Measurements from ENCODE around the gene MALRD1.

Gene MALRD1

DNA sequence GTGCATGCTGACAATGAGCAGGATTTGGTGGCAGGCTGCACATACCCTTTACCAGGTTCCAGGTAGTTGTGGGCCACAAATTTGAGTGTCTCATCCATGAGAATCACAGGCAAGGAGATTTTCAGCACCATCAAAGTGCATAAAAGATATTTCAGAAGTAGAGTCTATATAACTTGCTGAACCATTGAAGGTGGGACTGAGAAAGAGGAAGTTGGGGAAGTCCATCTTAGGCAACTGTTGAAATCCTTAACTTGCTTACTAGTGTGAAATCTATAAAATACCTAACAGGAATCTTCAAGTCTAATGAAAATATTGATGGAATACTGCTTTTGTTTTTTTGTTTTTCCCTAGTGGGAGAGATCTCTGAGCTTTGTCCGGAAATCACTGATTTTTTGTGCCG, 442.6 kb downstream of the MALRD1 start:
- Histone ChIP-seq H3K27me3 (replicated peaks in 2 of 5; ENCODE audit: control insufficient read depth in 4 of 5, insufficient read depth in 5 of 5, low read length in 4 of 5) (no peaks in the 10 kb centered on the region), H3K9me3 (ENCODE audit: control extremely low read depth in 1 of 5, control insufficient read depth in 4 of 5, insufficient read depth in 2 of 5, low read depth in 1 of 5, low read length in 4 of 5) (peaks cover 0 to 3% (median 0%) of the 10 kb centered on the region in 5 experiments), H3K4me1 (ENCODE audit: control extremely low read depth in 1 of 4, control insufficient read depth in 4 of 4, insufficient read depth in 4 of 4, low read length in 3 of 4) (peaks cover 0 to 15% (median 2%) of the 10 kb centered on the region in 4 experiments), H3K36me3 (ENCODE audit: control insufficient read depth in 4 of 4, insufficient read depth in 4 of 4, low read length in 3 of 4) (peaks cover 0 to 4% (median 1%) of the 10 kb centered on the region in 4 experiments), H3K27ac (ENCODE audit: insufficient read depth in 1 of 2, low read depth in 1 of 2, low read length in 2 of 2, poor library complexity in 1 of 2, severe bottlenecking in 2 of 2) (no peak overlapping the region), H3K4me3 (ENCODE audit: control insufficient read depth in 1 of 7, extremely low read depth in 1 of 7, insufficient read depth in 4 of 7, low read depth in 2 of 7, low read length in 6 of 7) (peak overlapping the region in 1 of 7 experiments; percentile 33)
- ChIA-PET CTCF (no interaction called here), POLR2A (no interaction called here)
- DNase-seq, result peak; percentile 25 to 80 (median 77)
- 100% methylated on average over 2 of the region's 2 CpGs for WGBS (ENCODE audit: insufficient coverage)

DNA sequence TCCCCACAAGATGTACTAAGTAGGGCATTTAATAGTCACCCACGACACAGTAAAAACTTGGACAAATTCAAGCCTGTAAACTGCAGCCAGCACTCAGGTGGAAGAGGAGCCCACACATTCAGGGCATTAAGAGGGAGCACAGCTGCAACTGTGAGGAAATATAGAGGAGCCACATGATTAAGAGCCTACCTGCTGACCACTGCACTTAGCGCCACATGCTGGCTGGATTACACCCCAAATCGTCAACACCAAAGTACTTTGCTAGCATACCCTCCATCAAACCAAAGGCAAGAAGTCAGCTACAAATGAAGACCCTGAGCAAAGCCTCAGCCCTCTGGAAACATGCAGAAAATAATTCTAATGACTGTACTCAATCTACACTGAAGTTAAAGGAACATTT, 445.3 kb downstream of the MALRD1 start:
- Histone ChIP-seq H3K27me3 (replicated peaks in 2 of 5; ENCODE audit: control insufficient read depth in 4 of 5, insufficient read depth in 5 of 5, low read length in 4 of 5) (no peaks in the 10 kb centered on the region), H3K4me3 (ENCODE audit: control insufficient read depth in 1 of 7, extremely low read depth in 1 of 7, insufficient read depth in 4 of 7, low read depth in 2 of 7, low read length in 6 of 7) (no peak overlapping the region), H3K4me1 (ENCODE audit: control extremely low read depth in 1 of 4, control insufficient read depth in 4 of 4, insufficient read depth in 4 of 4, low read length in 3 of 4) (peaks cover 0 to 12% (median 1%) of the 10 kb centered on the region in 4 experiments), H3K9me3 (ENCODE audit: control extremely low read depth in 1 of 5, control insufficient read depth in 4 of 5, insufficient read depth in 2 of 5, low read depth in 1 of 5, low read length in 4 of 5) (peaks cover 0 to 3% (median 0%) of the 10 kb centered on the region in 5 experiments), H3K27ac (ENCODE audit: insufficient read depth in 1 of 2, low read depth in 1 of 2, low read length in 2 of 2, poor library complexity in 1 of 2, severe bottlenecking in 2 of 2) (no peak overlapping the region), H3K36me3 (ENCODE audit: control insufficient read depth in 4 of 4, insufficient read depth in 4 of 4, low read length in 3 of 4) (peaks cover 0 to 7% (median 2%) of the 10 kb centered on the region in 4 experiments)
- no peak for DNase-seq
- CTCF ChIA-PET, result no interaction called here
- WGBS (ENCODE audit: insufficient coverage), result 100% methylated on average over 2 of the region's 3 CpGs
- POLR2A ChIA-PET, result no interaction called here

DNA sequence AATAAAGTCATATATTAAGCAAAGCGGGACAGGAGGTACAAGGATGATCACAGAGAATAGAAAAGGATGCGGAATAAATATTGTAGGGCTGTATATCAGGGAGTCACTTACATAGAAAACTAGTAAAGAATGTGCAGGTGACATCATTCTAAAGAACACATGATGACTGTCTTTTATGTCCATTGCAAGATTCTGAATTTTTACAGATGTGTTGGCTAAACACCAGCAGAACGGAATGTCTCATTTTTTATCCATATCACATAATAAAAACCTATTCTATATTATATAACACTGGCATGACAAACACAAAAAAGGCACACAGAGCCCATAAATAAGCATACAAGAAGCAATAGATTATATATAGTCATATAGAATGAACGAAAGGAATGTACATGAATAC, 448.4 kb downstream of the MALRD1 start:
- ChIA-PET CTCF (no interaction called here), POLR2A (no interaction called here)
- H3K4me3 ChIP-seq (ENCODE audit: control insufficient read depth in 1 of 7, extremely low read depth in 1 of 7, insufficient read depth in 4 of 7, low read depth in 2 of 7, low read length in 6 of 7), result no peak overlapping the region
- DNase-seq, result no peak
- peaks cover 0 to 14% (median 2%) of the 10 kb centered on the region in 4 experiments for H3K36me3 ChIP-seq (ENCODE audit: control insufficient read depth in 4 of 4, insufficient read depth in 4 of 4, low read length in 3 of 4)
- whole genome bisulfite sequencing (ENCODE audit: insufficient coverage), result 100% methylated on average over 2 of the region's 4 CpGs
- no peaks in the 10 kb centered on the region for H3K27me3 ChIP-seq (replicated peaks in 2 of 5; ENCODE audit: control insufficient read depth in 4 of 5, insufficient read depth in 5 of 5, low read length in 4 of 5)
- no peak overlapping the region for H3K27ac ChIP-seq (ENCODE audit: insufficient read depth in 1 of 2, low read depth in 1 of 2, low read length in 2 of 2, poor library complexity in 1 of 2, severe bottlenecking in 2 of 2)
- no peaks in the 10 kb centered on the region for H3K4me1 ChIP-seq (ENCODE audit: control extremely low read depth in 1 of 4, control insufficient read depth in 4 of 4, insufficient read depth in 4 of 4, low read length in 3 of 4)
- H3K9me3 ChIP-seq (ENCODE audit: control extremely low read depth in 1 of 5, control insufficient read depth in 4 of 5, insufficient read depth in 2 of 5, low read depth in 1 of 5, low read length in 4 of 5), result peaks cover 0 to 3% (median 0%) of the 10 kb centered on the region in 5 experiments

DNA sequence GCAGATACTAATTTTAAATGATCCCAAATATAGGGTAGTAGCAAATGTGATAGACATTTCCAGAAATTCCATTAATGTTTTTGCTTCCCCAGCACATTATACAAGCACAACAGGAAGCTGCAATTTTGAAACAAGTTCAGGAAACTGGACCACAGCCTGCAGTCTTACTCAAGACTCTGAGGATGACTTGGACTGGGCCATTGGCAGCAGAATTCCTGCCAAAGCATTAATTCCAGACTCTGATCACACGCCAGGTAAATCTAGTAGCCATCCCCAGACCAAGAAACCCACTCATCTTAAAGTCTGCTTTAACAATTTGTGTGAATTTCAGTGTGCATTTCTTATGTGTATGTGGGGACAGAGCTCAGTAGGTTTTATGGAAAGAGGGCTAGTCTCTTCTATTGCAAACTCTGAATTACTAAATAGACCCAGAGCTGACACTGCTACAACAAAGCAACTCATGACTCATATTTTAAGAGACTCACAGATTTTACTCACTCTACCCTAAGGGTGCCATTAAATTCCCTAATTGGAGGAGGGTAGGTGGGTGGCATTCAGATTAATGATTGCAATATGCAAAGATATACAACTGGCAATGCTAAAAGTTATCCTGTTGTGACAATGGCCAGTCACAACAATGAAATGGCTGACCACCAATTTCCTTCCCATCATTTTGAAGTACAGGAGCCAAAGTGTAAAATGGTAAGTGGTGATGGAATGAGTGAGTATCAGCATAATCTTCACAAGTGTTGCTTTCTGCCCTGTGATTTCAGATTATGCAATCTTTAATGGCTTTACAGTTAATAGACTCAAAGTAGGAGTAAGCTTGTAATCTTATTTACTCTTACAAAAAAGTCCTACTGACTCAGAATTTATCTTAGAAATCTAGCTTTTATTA, 450.0 kb downstream of the MALRD1 start:
- Histone ChIP-seq H3K27me3 (replicated peaks in 2 of 5; ENCODE audit: control insufficient read depth in 4 of 5, insufficient read depth in 5 of 5, low read length in 4 of 5) (no peaks in the 10 kb centered on the region), H3K4me3 (ENCODE audit: control insufficient read depth in 1 of 7, extremely low read depth in 1 of 7, insufficient read depth in 4 of 7, low read depth in 2 of 7, low read length in 6 of 7) (no peak overlapping the region), H3K9me3 (ENCODE audit: control extremely low read depth in 1 of 5, control insufficient read depth in 4 of 5, insufficient read depth in 2 of 5, low read depth in 1 of 5, low read length in 4 of 5) (peaks cover 0 to 3% (median 0%) of the 10 kb centered on the region in 5 experiments), H3K27ac (ENCODE audit: insufficient read depth in 1 of 2, low read depth in 1 of 2, low read length in 2 of 2, poor library complexity in 1 of 2, severe bottlenecking in 2 of 2) (no peak overlapping the region), H3K36me3 (ENCODE audit: control insufficient read depth in 4 of 4, insufficient read depth in 4 of 4, low read length in 3 of 4) (peaks cover 0 to 14% (median 2%) of the 10 kb centered on the region in 4 experiments), H3K4me1 (ENCODE audit: control extremely low read depth in 1 of 4, control insufficient read depth in 4 of 4, insufficient read depth in 4 of 4, low read length in 3 of 4) (no peaks in the 10 kb centered on the region)
- WGBS (ENCODE audit: insufficient coverage), result no CpG with 5 or more reads among the region's 1 CpG
- no peak for DNase-seq
- ChIA-PET CTCF (no interaction called here), POLR2A (interaction anchor here (0.7 kb wide), 1 partner anchor 15 kb away, joined by 3 read pairs; no protein-coding TSS in a partner anchor)

DNA sequence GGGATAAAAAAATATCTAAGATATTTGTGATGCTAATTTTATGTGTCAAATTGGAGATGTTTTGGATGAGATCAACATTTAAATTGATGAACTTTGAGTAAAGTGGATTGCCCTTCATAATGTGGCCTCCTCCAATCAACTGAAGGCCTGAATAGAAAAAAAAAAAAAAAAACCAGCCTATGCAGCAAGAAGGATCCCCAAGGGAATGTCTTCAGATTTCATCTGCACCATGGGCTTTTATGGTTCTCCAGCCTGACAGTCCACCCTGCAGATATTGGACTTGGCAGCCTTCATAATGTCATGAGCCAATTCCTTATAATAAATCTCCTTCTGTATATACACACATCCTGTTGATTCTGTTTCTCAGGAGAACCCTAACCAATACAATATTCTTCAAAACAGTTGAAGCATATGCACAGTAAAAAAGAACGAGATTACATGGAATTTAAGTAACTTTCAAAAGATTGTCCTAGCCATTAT, 450.7 kb downstream of the MALRD1 start:
- H3K27me3 ChIP-seq (replicated peaks in 2 of 5; ENCODE audit: control insufficient read depth in 4 of 5, insufficient read depth in 5 of 5, low read length in 4 of 5), result no peaks in the 10 kb centered on the region
- H3K27ac ChIP-seq (ENCODE audit: insufficient read depth in 1 of 2, low read depth in 1 of 2, low read length in 2 of 2, poor library complexity in 1 of 2, severe bottlenecking in 2 of 2), result no peak overlapping the region
- WGBS (ENCODE audit: insufficient coverage), result no CpG with 5 or more reads among the region's 1 CpG
- peaks cover 0 to 1% (median 0%) of the 10 kb centered on the region in 5 experiments for H3K9me3 ChIP-seq (ENCODE audit: control extremely low read depth in 1 of 5, control insufficient read depth in 4 of 5, insufficient read depth in 2 of 5, low read depth in 1 of 5, low read length in 4 of 5)
- peaks cover 0 to 10% (median 1%) of the 10 kb centered on the region in 4 experiments for H3K36me3 ChIP-seq (ENCODE audit: control insufficient read depth in 4 of 4, insufficient read depth in 4 of 4, low read length in 3 of 4)
- DNase-seq, result no peak
- no peak overlapping the region for H3K4me3 ChIP-seq (ENCODE audit: control insufficient read depth in 1 of 7, extremely low read depth in 1 of 7, insufficient read depth in 4 of 7, low read depth in 2 of 7, low read length in 6 of 7)
- ChIA-PET CTCF (no interaction called here), POLR2A (no interaction called here)
- H3K4me1 ChIP-seq (ENCODE audit: control extremely low read depth in 1 of 4, control insufficient read depth in 4 of 4, insufficient read depth in 4 of 4, low read length in 3 of 4), result no peaks in the 10 kb centered on the region

DNA sequence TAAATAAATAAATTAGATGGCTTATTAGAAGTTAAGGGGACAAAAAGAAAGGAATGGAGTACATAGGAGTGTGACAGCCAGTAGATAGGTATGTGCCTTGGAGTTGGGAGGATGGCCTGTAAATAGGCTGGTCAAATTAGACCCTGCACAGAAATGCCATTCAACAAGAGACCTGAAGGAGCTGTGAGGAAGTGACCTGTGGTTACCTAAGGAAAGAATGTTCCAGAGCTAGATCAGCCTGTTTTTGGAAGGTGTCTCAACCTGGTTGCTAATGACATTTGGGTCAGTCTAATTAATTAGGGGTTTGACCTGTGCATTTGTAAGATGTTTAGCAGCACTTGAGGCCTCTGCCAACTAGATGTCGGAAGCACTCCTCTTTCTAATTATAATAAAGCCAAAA, 452.4 kb downstream of the MALRD1 start:
- DNase-seq, result no peak
- Histone ChIP-seq H3K9me3 (ENCODE audit: control extremely low read depth in 1 of 5, control insufficient read depth in 4 of 5, insufficient read depth in 2 of 5, low read depth in 1 of 5, low read length in 4 of 5) (peaks cover 0 to 2% (median 1%) of the 10 kb centered on the region in 5 experiments), H3K27ac (ENCODE audit: insufficient read depth in 1 of 2, low read depth in 1 of 2, low read length in 2 of 2, poor library complexity in 1 of 2, severe bottlenecking in 2 of 2) (no peak overlapping the region), H3K36me3 (ENCODE audit: control insufficient read depth in 4 of 4, insufficient read depth in 4 of 4, low read length in 3 of 4) (peaks cover 0 to 10% (median 3%) of the 10 kb centered on the region in 4 experiments), H3K27me3 (replicated peaks in 2 of 5; ENCODE audit: control insufficient read depth in 4 of 5, insufficient read depth in 5 of 5, low read length in 4 of 5) (no peaks in the 10 kb centered on the region), H3K4me3 (ENCODE audit: control insufficient read depth in 1 of 7, extremely low read depth in 1 of 7, insufficient read depth in 4 of 7, low read depth in 2 of 7, low read length in 6 of 7) (no peak overlapping the region), H3K4me1 (ENCODE audit: control extremely low read depth in 1 of 4, control insufficient read depth in 4 of 4, insufficient read depth in 4 of 4, low read length in 3 of 4) (no peaks in the 10 kb centered on the region)
- ChIA-PET CTCF (no interaction called here), POLR2A (no interaction called here)
- no CpG with 5 or more reads among the region's 1 CpG for WGBS (ENCODE audit: insufficient coverage)
